Endodermal cell (in vitro differentiated cells): ENCODE measurements around the gene WNT7B. TPM values are rescaled to one million over a fixed set of nuclear protein-coding genes. Genes with fewer than 3 reads are reported as not detected.

ENCODE experiments used
- DNase-seq: peaks from one replicate; pipeline ENCODE4 v3.0.0-alpha.2; 2017
- H3K27ac ChIP-seq: 2 replicates; pipeline ENCODE4 v1.5.1; 2013; ENCODE audit warnings: mild to moderate bottlenecking, low read depth, low read length, moderate library complexity
- H3K27me3 ChIP-seq: 2 replicates; pipeline ENCODE4 v1.6.1; 2013; ENCODE audit warnings: mild to moderate bottlenecking, low read length, moderate library complexity; ENCODE audit not compliant: insufficient read depth, control insufficient read depth, poor library complexity, severe bottlenecking
- H3K36me3 ChIP-seq: 2 replicates; pipeline ENCODE4 v1.7.0; 2013; ENCODE audit warnings: mild to moderate bottlenecking, low read length, moderate library complexity; ENCODE audit not compliant: control insufficient read depth, insufficient read depth
- H3K4me1 ChIP-seq: one replicate; pipeline ENCODE4 v1.7.0; 2013; ENCODE audit warnings: low read length; ENCODE audit not compliant: control insufficient read depth, insufficient read depth
- H3K4me3 ChIP-seq: 2 replicates; pipeline ENCODE4 v1.5.1; 2013; ENCODE audit warnings: mild to moderate bottlenecking, low read length, moderate library complexity
- H3K9ac ChIP-seq: 2 replicates; pipeline ENCODE4 v1.6.1; 2013; ENCODE audit warnings: mild to moderate bottlenecking, low read length, moderate library complexity; ENCODE audit not compliant: poor library complexity, severe bottlenecking; ENCODE audit errors: extremely low read depth
- H3K9me3 ChIP-seq: 2 replicates; pipeline ENCODE4 v1.6.1; 2013; ENCODE audit warnings: mild to moderate bottlenecking, low read length, moderate library complexity; ENCODE audit not compliant: control insufficient read depth
- H3K27ac Mint-ChIP-seq: 2 replicates; pipeline ENCODE4 v1.8.0; 2020; ENCODE audit warnings: mixed read lengths
- H3K27me3 Mint-ChIP-seq: 2 replicates; pipeline ENCODE4 v1.8.0; 2021; ENCODE audit warnings: mild to moderate bottlenecking, mixed read lengths; ENCODE audit not compliant: insufficient read depth
- H3K36me3 Mint-ChIP-seq: 2 replicates; pipeline ENCODE4 v1.8.0; 2020; ENCODE audit warnings: low read depth, mixed read lengths
- H3K4me1 Mint-ChIP-seq: 2 replicates; pipeline ENCODE4 v1.8.0; 2020; ENCODE audit warnings: mixed read lengths
- H3K4me3 Mint-ChIP-seq: 2 replicates; pipeline ENCODE4 v1.8.0; 2020; ENCODE audit warnings: mild to moderate bottlenecking, moderate library complexity, mixed read lengths
- H3K9me3 Mint-ChIP-seq: 2 replicates; pipeline ENCODE4 v1.8.0; 2020; ENCODE audit warnings: mild to moderate bottlenecking, mixed read lengths
- WGBS, 2 experiments: methylation state at CpG; one replicate each; pipeline versions ENCODE4 v1.1.5 to v1.1.7; 2013; ENCODE audit warnings: missing lambda C conversion rate in 2 of 2, mixed read lengths in 1 of 2; ENCODE audit not compliant: insufficient coverage in 1 of 2, insufficient read length in 1 of 2; 5-methylcytosine and 5-hydroxymethylcytosine counted together
- total RNA-seq, 2 donors: library from RNA; stranded (reverse); fragmentation: NEBNext Ultra II Directional in 1 of 2; extraction: Animal tissue kit (Norgen Biotek cat#: 25700) in 1 of 2; gene quantifications; 2 replicates in 1 of 2; 3 replicates in 1 of 2; pipeline ENCODE4 v1.2.1, GENCODE V29; 2021
- TF ChIP-seq, protein P1 (sequence below): fragments of 200-600 bp; sonication (generic); conservative IDR thresholded peaks from 2 replicates; pipeline ENCODE4 v1.5.0; 2021; ENCODE audit warnings: antibody characterized with exemption, mild to moderate bottlenecking

WNT7B gene
- total RNA-seq, 2 donors from 2014 or later: not detected

DNA sequence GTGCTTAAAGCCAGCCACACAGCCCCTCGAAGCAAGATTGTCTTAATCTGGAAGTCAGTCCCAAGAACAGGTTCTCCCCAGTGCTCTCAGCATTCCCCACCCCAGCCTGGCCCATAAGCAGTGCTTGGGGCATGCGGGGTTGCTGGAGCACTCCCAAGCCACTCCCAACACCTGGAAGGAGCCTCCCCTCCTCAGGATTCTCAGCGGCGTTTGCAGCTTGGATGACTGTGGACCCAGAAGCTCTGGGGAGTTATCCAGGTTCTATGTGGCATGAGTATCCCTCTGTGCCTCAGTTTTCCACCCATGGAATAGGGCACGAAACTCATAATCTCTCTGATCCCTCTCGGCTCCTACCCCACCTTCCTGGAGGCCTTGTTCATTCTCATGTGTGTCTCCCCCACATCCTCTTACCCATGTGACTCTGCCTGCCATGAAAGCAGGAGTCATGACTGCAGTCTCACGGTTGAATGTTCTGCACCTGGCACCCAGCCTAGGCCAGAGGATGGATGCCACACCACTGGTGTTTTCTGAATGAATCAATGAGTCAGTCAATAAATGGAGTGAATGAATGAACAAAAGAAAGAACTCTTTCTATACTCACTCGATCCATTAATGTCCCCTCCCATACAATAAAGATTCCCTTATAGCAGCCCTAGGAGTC is 33.4 kb upstream of the WNT7B start:
- Mint-ChIP-seq H3K4me3 (no peak overlapping the region), H3K4me1 (peaks cover 9% of the 10 kb centered on the region), H3K27ac (no peak overlapping the region), H3K36me3 (no peaks in the 10 kb centered on the region), H3K9me3 (no peaks in the 10 kb centered on the region), H3K27me3 (no peaks in the 10 kb centered on the region)
- H3K27me3 ChIP-seq: no peaks in the 10 kb centered on the region
- H3K4me3 ChIP-seq: no peak overlapping the region
- H3K27ac ChIP-seq: no peak overlapping the region
- H3K9ac ChIP-seq: no peak overlapping the region
- no peaks in the 10 kb centered on the region for H3K9me3 ChIP-seq
- no peaks in the 10 kb centered on the region for H3K36me3 ChIP-seq
- WGBS, 2 experiments: 90 to 100% methylated on average over 6 to 8 of the region's 8 CpGs
- peaks cover 3% of the 10 kb centered on the region for H3K4me1 ChIP-seq
- no peak for DNase-seq
- TF ChIP-seq, protein P1, sequence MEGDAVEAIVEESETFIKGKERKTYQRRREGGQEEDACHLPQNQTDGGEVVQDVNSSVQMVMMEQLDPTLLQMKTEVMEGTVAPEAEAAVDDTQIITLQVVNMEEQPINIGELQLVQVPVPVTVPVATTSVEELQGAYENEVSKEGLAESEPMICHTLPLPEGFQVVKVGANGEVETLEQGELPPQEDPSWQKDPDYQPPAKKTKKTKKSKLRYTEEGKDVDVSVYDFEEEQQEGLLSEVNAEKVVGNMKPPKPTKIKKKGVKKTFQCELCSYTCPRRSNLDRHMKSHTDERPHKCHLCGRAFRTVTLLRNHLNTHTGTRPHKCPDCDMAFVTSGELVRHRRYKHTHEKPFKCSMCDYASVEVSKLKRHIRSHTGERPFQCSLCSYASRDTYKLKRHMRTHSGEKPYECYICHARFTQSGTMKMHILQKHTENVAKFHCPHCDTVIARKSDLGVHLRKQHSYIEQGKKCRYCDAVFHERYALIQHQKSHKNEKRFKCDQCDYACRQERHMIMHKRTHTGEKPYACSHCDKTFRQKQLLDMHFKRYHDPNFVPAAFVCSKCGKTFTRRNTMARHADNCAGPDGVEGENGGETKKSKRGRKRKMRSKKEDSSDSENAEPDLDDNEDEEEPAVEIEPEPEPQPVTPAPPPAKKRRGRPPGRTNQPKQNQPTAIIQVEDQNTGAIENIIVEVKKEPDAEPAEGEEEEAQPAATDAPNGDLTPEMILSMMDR: no peak

DNA sequence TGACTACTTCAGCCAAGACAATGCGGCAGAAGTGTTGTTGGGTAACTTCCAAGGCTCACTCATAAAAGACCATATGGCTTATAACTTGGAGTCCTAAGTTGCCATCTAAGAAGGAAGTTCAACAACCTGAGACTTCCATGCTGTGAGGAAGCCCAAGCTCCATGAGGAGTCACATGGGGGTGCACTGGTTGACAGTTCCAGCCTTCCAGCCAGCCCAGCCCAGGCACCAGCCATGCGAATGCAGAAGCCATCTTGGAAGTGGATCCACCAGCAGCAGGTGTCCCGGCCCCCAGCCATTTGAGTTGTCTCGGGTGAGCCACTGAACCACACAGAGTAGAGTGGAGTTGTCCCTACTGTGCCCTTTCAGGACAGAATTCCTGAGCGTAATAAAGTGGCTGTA is 32.8 kb upstream of the WNT7B start:
- H3K4me3 Mint-ChIP-seq: no peak overlapping the region
- no peaks in the 10 kb centered on the region for H3K36me3 Mint-ChIP-seq
- no peaks in the 10 kb centered on the region for H3K27me3 Mint-ChIP-seq
- Histone ChIP-seq H3K9ac (no peak overlapping the region), H3K27me3 (no peaks in the 10 kb centered on the region), H3K4me3 (no peak overlapping the region), H3K27ac (no peak overlapping the region), H3K36me3 (no peaks in the 10 kb centered on the region), H3K4me1 (peaks cover 3% of the 10 kb centered on the region), H3K9me3 (no peaks in the 10 kb centered on the region)
- H3K4me1 Mint-ChIP-seq: peaks cover 3% of the 10 kb centered on the region
- H3K27ac Mint-ChIP-seq: no peak overlapping the region
- TF ChIP-seq, protein P1: no peak
- no peak for DNase-seq
- WGBS, 2 experiments: 95 to 97% methylated on average over 5 of the region's 5 CpGs
- H3K9me3 Mint-ChIP-seq: no peaks in the 10 kb centered on the region

DNA sequence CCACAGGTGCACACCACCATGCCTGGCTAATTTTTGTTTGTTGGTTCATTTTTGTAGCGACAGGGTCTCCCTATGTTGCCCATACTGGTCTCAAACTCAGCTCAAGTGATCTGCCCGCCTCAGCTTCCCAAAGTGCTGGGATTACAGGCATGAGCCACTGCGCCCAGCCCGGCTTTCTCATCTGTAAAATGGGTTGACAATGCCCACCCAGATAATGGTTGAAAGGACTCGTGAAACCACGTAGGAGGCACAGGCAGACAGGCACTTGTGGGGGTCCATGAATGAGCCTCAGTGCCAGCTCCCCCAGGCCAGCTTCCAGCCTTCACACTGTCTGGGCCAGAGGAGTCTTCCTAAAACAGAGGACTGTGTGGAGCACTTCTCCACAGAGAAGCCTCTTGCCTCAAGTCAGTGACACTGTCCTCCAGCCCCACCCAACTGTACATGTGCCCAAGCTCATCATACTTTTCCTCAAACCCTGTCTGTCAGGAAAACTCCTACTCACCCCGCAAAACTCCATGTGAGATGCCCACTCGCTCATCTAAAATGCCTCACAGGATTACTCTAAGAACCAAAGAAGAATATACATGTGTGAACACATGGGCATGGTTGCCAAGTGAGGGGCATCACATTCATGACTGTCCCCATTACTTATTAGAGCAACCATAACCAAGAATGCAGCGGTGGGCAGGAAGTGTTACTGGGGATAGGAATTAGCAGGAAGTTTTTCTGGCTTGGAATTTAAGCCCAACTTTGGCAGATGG is 32.1 kb upstream of the WNT7B start:
- Histone ChIP-seq H3K4me1 (peaks cover 3% of the 10 kb centered on the region), H3K9me3 (no peaks in the 10 kb centered on the region), H3K27me3 (no peaks in the 10 kb centered on the region), H3K27ac (no peak overlapping the region), H3K4me3 (no peak overlapping the region), H3K9ac (no peak overlapping the region), H3K36me3 (no peaks in the 10 kb centered on the region)
- Mint-ChIP-seq H3K4me3 (no peak overlapping the region), H3K27ac (no peak overlapping the region), H3K36me3 (no peaks in the 10 kb centered on the region), H3K4me1 (peaks cover 6% of the 10 kb centered on the region), H3K9me3 (no peaks in the 10 kb centered on the region), H3K27me3 (no peaks in the 10 kb centered on the region)
- no peak for DNase-seq
- 92 to 96% methylated on average over 8 to 9 of the region's 9 CpGs for WGBS, 2 experiments
- TF ChIP-seq, protein P1: no peak
